WTC11 (cell line): ENCODE results near the gene SMG9. TPM values are rescaled to one million over a fixed set of nuclear protein-coding genes. Genes with fewer than 3 reads are reported as not detected.

Experiments
- ATAC-seq: fragments of 200-7000 bp; cut with Tn5 transposase; 2 replicates; pipeline ENCODE4 v1.10.0; 2021; ENCODE audit warnings: mild to moderate bottlenecking, moderate library complexity
- CTCF ChIA-PET: fragments of 300-600 bp; sonication (Branson Sonifier 250); formaldehyde crosslinking; loops from one replicate; lab custom pipeline; 2021; ENCODE audit warnings: antibody characterized with exemption; lab: Charles Lee
- POLR2A ChIA-PET: fragments of 350-600 bp; sonication (Branson Sonifier 250); formaldehyde crosslinking; loops from one replicate; lab custom pipeline; 2021; ENCODE audit warnings: antibody characterized with exemption; lab: Charles Lee
- DNase-seq: peaks from one replicate; pipeline ENCODE4 v3.0.0; 2021; ENCODE audit warnings: low spot score
- H3K27ac Mint-ChIP-seq: 2 replicates; pipeline ENCODE4 v1.8.0; 2021; ENCODE audit warnings: mixed read lengths
- H3K27me3 Mint-ChIP-seq: 2 replicates; pipeline ENCODE4 v1.8.0; 2021; ENCODE audit warnings: low read depth, mild to moderate bottlenecking, moderate library complexity, mixed read lengths
- H3K36me3 Mint-ChIP-seq: 2 replicates; pipeline ENCODE4 v1.8.0; 2021; ENCODE audit warnings: mixed read lengths
- H3K4me1 Mint-ChIP-seq: 2 replicates; pipeline ENCODE4 v1.8.0; 2022; ENCODE audit warnings: mixed read lengths
- H3K4me3 Mint-ChIP-seq: 2 replicates; pipeline ENCODE4 v1.8.0; 2021; ENCODE audit warnings: mild to moderate bottlenecking, moderate library complexity, mixed read lengths
- H3K9me3 Mint-ChIP-seq: 2 replicates; pipeline ENCODE4 v1.8.0; 2021; ENCODE audit warnings: mixed read lengths
- E2F4 ChIP-seq: sonication (generic); formaldehyde crosslinking; IDR thresholded peaks from 2 replicates; pipeline ENCODE4 v1.8.1; 2022; ENCODE audit warnings: low read depth, mild to moderate bottlenecking, moderate library complexity, missing genetic modification reagents, borderline replicate concordance
- ESRRA ChIP-seq: sonication (generic); formaldehyde crosslinking; IDR thresholded peaks from 2 replicates; pipeline ENCODE4 v1.8.1; 2022; ENCODE audit warnings: mild to moderate bottlenecking, missing genetic modification reagents, borderline replicate concordance
- FOXJ3 ChIP-seq: sonication (generic); formaldehyde crosslinking; IDR thresholded peaks from 2 replicates; pipeline ENCODE4 v1.9.0; 2021; ENCODE audit warnings: missing genetic modification reagents, mild to moderate bottlenecking, borderline replicate concordance
- FOXK1 ChIP-seq: sonication (generic); formaldehyde crosslinking; IDR thresholded peaks from 2 replicates; pipeline ENCODE4 v1.8.0; 2022; ENCODE audit warnings: mild to moderate bottlenecking, moderate library complexity, missing genetic modification reagents
- FOXP4 ChIP-seq: sonication (generic); formaldehyde crosslinking; IDR thresholded peaks from 2 replicates; pipeline ENCODE4 v1.8.0; 2022; ENCODE audit warnings: mild to moderate bottlenecking, missing genetic modification reagents
- IRF1 ChIP-seq: sonication (generic); formaldehyde crosslinking; IDR thresholded peaks from 2 replicates; pipeline ENCODE4 v1.8.0; 2023; ENCODE audit warnings: missing genetic modification reagents
- MLX ChIP-seq: sonication (generic); formaldehyde crosslinking; IDR thresholded peaks from 2 replicates; pipeline ENCODE4 v1.8.1; 2023; ENCODE audit warnings: mild to moderate bottlenecking, missing genetic modification reagents, moderate library complexity
- RORB ChIP-seq: fragments of 250-450 bp; sonication (Bioruptor Pico); IDR thresholded peaks from 2 replicates; pipeline ENCODE4 v1.9.0; 2021; ENCODE audit warnings: mild to moderate bottlenecking
- SOX15 ChIP-seq: fragments of 250-450 bp; sonication (Bioruptor Pico); IDR thresholded peaks from 2 replicates; pipeline ENCODE4 v1.9.0; 2021; ENCODE audit warnings: mild to moderate bottlenecking
- STAT6 ChIP-seq: sonication (generic); formaldehyde crosslinking; conservative IDR thresholded peaks from 2 replicates; pipeline ENCODE4 v1.8.1; 2023; ENCODE audit warnings: mild to moderate bottlenecking, low read depth, missing genetic modification reagents, moderate library complexity
- TEAD1 ChIP-seq: sonication (generic); formaldehyde crosslinking; IDR thresholded peaks from 2 replicates; pipeline ENCODE4 v1.8.0; 2022; ENCODE audit warnings: mild to moderate bottlenecking, missing genetic modification reagents
- TEAD4 ChIP-seq: sonication (generic); formaldehyde crosslinking; IDR thresholded peaks from 2 replicates; pipeline ENCODE4 v1.8.0; 2022; ENCODE audit warnings: mild to moderate bottlenecking, missing genetic modification reagents
- ZBTB43 ChIP-seq: sonication (generic); formaldehyde crosslinking; IDR thresholded peaks from 2 replicates; pipeline ENCODE4 v1.8.1; 2023; ENCODE audit warnings: mild to moderate bottlenecking, missing genetic modification reagents
- ZNF219 ChIP-seq: sonication (generic); formaldehyde crosslinking; IDR thresholded peaks from 2 replicates; pipeline ENCODE4 v1.8.0; 2023; ENCODE audit warnings: missing genetic modification reagents, mild to moderate bottlenecking, borderline replicate concordance
- ZNF232 ChIP-seq: sonication (generic); formaldehyde crosslinking; IDR thresholded peaks from 2 replicates; pipeline ENCODE4 v1.8.0; 2022; ENCODE audit warnings: mild to moderate bottlenecking, missing genetic modification reagents
- ZSCAN18 ChIP-seq: fragments of 250-450 bp; sonication (Bioruptor Pico); IDR thresholded peaks from 2 replicates; pipeline ENCODE4 v2.1.2; 2022; ENCODE audit warnings: mild to moderate bottlenecking, moderate library complexity
- total RNA-seq: library from RNA; stranded (reverse); gene quantifications from 3 replicates; pipeline ENCODE4 v1.2.3, GENCODE V29; 2021

The SMG9 gene
- total RNA-seq, 1 experiment from 2014 or later: 25.7 TPM

- H3K4me3 Mint-ChIP-seq: no peak overlapping the region
Measured at GRCh38 chr19:43739439-43740235, 15.1 kb downstream of the SMG9 start.

GRCh38 chr19:43738780-43739211 lies 16.0 kb downstream of the SMG9 start:
- H3K27me3 Mint-ChIP-seq: no peaks in the 10 kb centered on the region

More at GRCh38 chr19:43739439-43740235, 15.1 kb downstream of the SMG9 start:
- CTCF ChIA-PET: interaction anchor here (0.5 to 1.4 kb wide), 3 partner anchors 27 to 773 kb away, joined by 3 read pairs; no protein-coding TSS in a partner anchor
- no peaks in the 10 kb centered on the region for H3K9me3 Mint-ChIP-seq
- peaks cover 6% of the 10 kb centered on the region; the same call in 1 of the 2 replicates for H3K4me1 Mint-ChIP-seq
- H3K27me3 Mint-ChIP-seq: no peaks in the 10 kb centered on the region
- ATAC-seq (peak; percentile 30; the same call in 1 of the 2 replicates), DNase-seq (no peak)
- H3K36me3 Mint-ChIP-seq: peaks cover 62% of the 10 kb centered on the region
- no peak for TF ChIP-seq IRF1 (CRISPR knock-in tag)
- no peak for TF ChIP-seq TEAD4 (CRISPR knock-in tag)
- POLR2A ChIA-PET: interaction anchor here (0.6 kb wide), 1 partner anchor 34 kb away, joined by 5 read pairs; no protein-coding TSS in a partner anchor
- H3K27ac Mint-ChIP-seq: no peak overlapping the region; the same call in 1 of the 2 replicates

GRCh38 chr19:43735957-43736356 lies 18.8 kb downstream of the SMG9 start:
- DNase-seq (no peak), ATAC-seq (no peak)
- H3K4me1 Mint-ChIP-seq: peaks cover 6% of the 10 kb centered on the region; the same call in 1 of the 2 replicates
- peaks cover 61% of the 10 kb centered on the region for H3K36me3 Mint-ChIP-seq
- no peak overlapping the region for H3K4me3 Mint-ChIP-seq
- H3K27ac Mint-ChIP-seq: no peak overlapping the region
- ChIA-PET POLR2A (no interaction called here), CTCF (interaction anchor here (1.7 to 2.3 kb wide), 2 partner anchors 10 to 31 kb away, joined by 8 to 11 read pairs; no protein-coding TSS in a partner anchor)
- H3K27me3 Mint-ChIP-seq: no peaks in the 10 kb centered on the region
- H3K9me3 Mint-ChIP-seq: no peaks in the 10 kb centered on the region
- no peak for TF ChIP-seq FOXK1
- TF ChIP-seq TEAD1 (CRISPR knock-in tag): no peak
- TF ChIP-seq ZBTB43 (CRISPR knock-in tag): no peak
- no peak for TF ChIP-seq SOX15 (CRISPR knock-in tag)
- no peak for TF ChIP-seq ESRRA (CRISPR knock-in tag)
- TF ChIP-seq STAT6: no peak
- TF ChIP-seq MLX: no peak
- TF ChIP-seq ZSCAN18: no peak
- TF ChIP-seq FOXJ3 (CRISPR knock-in tag): no peak
- no peak for TF ChIP-seq IRF1 (CRISPR knock-in tag)

More at GRCh38 chr19:43738780-43739211, 16.0 kb downstream of the SMG9 start:
- Mint-ChIP-seq H3K36me3 (peaks cover 56% of the 10 kb centered on the region), H3K27ac (peak overlapping the region; percentile 69; the same call in 1 of the 2 replicates), H3K4me1 (peaks cover 6% of the 10 kb centered on the region; the same call in 1 of the 2 replicates), H3K4me3 (no peak overlapping the region), H3K9me3 (no peaks in the 10 kb centered on the region)
- CTCF ChIA-PET: no interaction called here
- POLR2A ChIA-PET: no interaction called here
- ATAC-seq (peak; percentile 58), DNase-seq (no peak)
- no peak for TF ChIP-seq FOXP4
- no peak for TF ChIP-seq E2F4 (CRISPR knock-in tag)
- no peak for TF ChIP-seq ZNF219 (CRISPR knock-in tag)
- TF ChIP-seq RORB: no peak
- TF ChIP-seq ZNF232 (CRISPR knock-in tag): no peak
